ENCODE measurements around the gene PRKAG2.

- no peak for TF ChIP-seq FOXA1 (IDR thresholded peaks at IDR 0.05)
- no peak for TF ChIP-seq CTCF (IDR thresholded peaks at IDR 0.05; ENCODE audit: low read depth, low read length, missing input control)
- no peak for TF ChIP-seq TAF1 (conservative IDR thresholded peaks at IDR 0.05)
- no peak for TF ChIP-seq RAD21 (IDR thresholded peaks at IDR 0.05)
- TF ChIP-seq SP1 (IDR thresholded peaks at IDR 0.05): no peak
- no peak for TF ChIP-seq EGR1 (IDR thresholded peaks at IDR 0.05; ENCODE audit: low read depth in 2 of 2)
- TF ChIP-seq ZBTB33 (IDR thresholded peaks at IDR 0.05): no peak
- no peak for TF ChIP-seq JUND (IDR thresholded peaks at IDR 0.05)
- no peak for TF ChIP-seq MAX (IDR thresholded peaks at IDR 0.05)
- no peak for TF ChIP-seq RXRA (IDR thresholded peaks at IDR 0.05)
Measured at GRCh38 chr7:151872531-151873401, 4.1 kb downstream of the PRKAG2 start.
